GM18519 (cell line): ENCODE measurements around the gene ERO1A.

Experiments
- ATAC-seq: cut with Tn5 transposase; IDR thresholded peaks from one replicate; pipeline ENCODE4 v1.9.1; 2021; ENCODE audit warnings: mild to moderate bottlenecking, moderate library complexity; ENCODE audit not compliant: unreplicated experiment, low FRiP score

The ERO1A gene

GRCh38 chr14:52610187-52610586, 85.2 kb downstream of the ERO1A start:
- no peak for ATAC-seq

- no peak for ATAC-seq
Observed at GRCh38 chr14:52609445-52610044, 85.8 kb downstream of the ERO1A start.

DNA sequence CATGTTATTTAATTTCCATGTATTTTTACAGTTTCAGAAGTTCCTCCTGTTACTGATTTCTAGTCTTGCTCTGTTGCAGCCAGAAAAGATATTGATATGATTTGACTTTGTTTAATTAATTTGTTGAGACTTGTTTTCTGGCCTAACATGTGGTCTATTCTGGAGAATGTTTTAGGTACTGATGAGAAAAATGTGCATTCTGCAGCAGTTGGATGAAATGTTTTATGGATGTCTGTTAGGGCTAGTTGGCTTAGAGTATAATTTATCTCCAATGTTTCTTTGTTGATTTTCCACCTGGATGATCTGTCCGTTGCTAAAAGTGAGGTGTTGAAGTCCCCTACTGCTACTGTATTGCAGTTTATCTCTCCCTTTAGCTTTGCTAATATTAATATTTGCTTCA, 88.3 kb downstream of the ERO1A start:
- no peak for ATAC-seq

- no peak for ATAC-seq
Observed at GRCh38 chr14:52602131-52602530, 93.2 kb downstream of the ERO1A start.

DNA sequence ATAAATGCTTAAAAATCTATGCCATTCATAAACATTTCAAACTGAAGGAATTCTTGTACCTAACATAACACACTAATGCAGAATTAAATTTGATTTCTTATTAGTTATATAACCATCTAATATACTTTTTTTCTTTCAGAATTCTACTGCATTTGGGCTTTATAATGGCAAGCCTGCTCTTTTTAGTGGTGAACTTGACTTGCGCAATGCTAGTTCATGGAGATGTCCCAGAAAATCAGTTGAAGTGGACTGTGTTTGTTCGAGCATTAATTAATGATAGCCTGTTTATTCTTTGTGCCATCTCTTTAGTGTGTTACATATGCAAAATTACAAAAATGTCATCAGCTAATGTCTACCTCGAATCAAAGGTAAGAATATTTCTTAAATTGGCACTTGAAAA, 95.4 kb downstream of the ERO1A start:
- no peak for ATAC-seq

DNA sequence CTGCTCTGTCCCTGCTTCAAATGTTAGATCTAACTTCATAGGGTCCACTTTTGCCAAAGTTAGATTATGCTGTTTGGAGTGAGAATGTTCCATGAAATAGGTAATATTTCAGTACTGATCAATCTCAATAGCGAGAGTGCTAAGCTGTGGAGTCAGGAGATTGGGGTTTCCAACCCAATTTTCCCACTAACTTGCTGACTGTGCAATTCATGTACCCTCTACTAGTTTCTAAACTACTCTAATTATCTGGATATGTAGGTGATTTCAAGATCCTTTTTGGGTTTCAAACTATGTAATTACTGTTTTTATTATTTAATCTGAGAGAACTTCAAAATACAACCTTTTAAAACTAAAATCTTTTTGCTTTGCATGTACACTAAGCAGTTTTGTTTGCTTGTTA, 96.8 kb downstream of the ERO1A start:
- no peak for ATAC-seq

GRCh38 chr14:52596861-52597260, 98.5 kb downstream of the ERO1A start:
- ATAC-seq, result no peak

- ATAC-seq, result no peak
Observed at GRCh38 chr14:52596320-52596719, 99.0 kb downstream of the ERO1A start.

- ATAC-seq, result no peak
Observed at GRCh38 chr14:52590318-52590717, 105.0 kb downstream of the ERO1A start.
